SK-N-SH (cell line): ENCODE results near the gene CHRNE. TPM values are rescaled to one million over a fixed set of nuclear protein-coding genes. Genes with fewer than 3 reads are reported as not detected.

Experiments
- CTCF ChIA-PET: fragments of 300-600, 350-600 bp; formaldehyde crosslinking; extraction: SDS; loops from one replicate; lab custom pipeline; 2021; lab: Yijun Ruan, JAX
- POLR2A ChIA-PET: fragments of 350-600 bp; sonication (Branson Sonifier 250); formaldehyde crosslinking; extraction: SDS; loops from one replicate; lab custom pipeline; 2020; ENCODE audit warnings: antibody characterized with exemption, inconsistent platforms; lab: Yijun Ruan, JAX
- DNase-seq: peaks from one replicate; pipeline ENCODE4 v3.0.0; 2012
- H2AFZ ChIP-seq: fragments of 200-600 bp; sonication (generic); 2 replicates; pipeline ENCODE4 v1.8.1; 2016; ENCODE audit warnings: antibody characterized with exemption, mild to moderate bottlenecking, low read depth
- H3F3A ChIP-seq: fragments of 200-600 bp; sonication (generic); replicated peaks from 2 replicates; pipeline ENCODE3; 2016; ENCODE audit warnings: antibody characterized with exemption, mild to moderate bottlenecking; ENCODE audit not compliant: insufficient read depth
- H3K27ac ChIP-seq, 2 experiments: fragments of 200-500 bp in 1 of 2; fragments of 200-600 bp in 1 of 2; sonication (Bioruptor generic) in 1 of 2; sonication (generic), shearing (Covaris generic) in 1 of 2; 2 replicates each; pipeline versions ENCODE4 v1.5.1 to v1.6.1; 2014 to 2016; ENCODE audit warnings: low read depth in 2 of 2, inconsistent platforms in 1 of 2, low read length in 1 of 2, mild to moderate bottlenecking in 1 of 2, mixed read lengths in 1 of 2
- H3K27me3 ChIP-seq: fragments of 200-600 bp; sonication (generic), shearing (Covaris generic); 2 replicates; pipeline ENCODE4 v1.6.1; 2016; ENCODE audit warnings: mixed run types; ENCODE audit not compliant: insufficient read depth
- H3K36me3 ChIP-seq, 2 experiments: fragments of 200-500 bp in 1 of 2; fragments of 200-600 bp in 1 of 2; sonication (Bioruptor generic) in 1 of 2; sonication (generic) in 1 of 2; replicated peaks in 1 of 2; 2 replicates each; pipeline versions ENCODE3 to v1.5.1; 2014 to 2016; ENCODE audit warnings: low read length in 1 of 2, mild to moderate bottlenecking in 1 of 2; ENCODE audit not compliant: insufficient read depth in 2 of 2, control insufficient read depth in 1 of 2
- H3K4me1 ChIP-seq, 2 experiments: fragments of 200-500 bp in 1 of 2; fragments of 200-600 bp in 1 of 2; sonication (Bioruptor generic) in 1 of 2; sonication (generic), shearing (Covaris generic) in 1 of 2; 2 replicates each; pipeline versions ENCODE4 v1.5.1 to v1.6.1; 2014 to 2016; ENCODE audit warnings: low read depth in 1 of 2, low read length in 1 of 2, mixed run types in 1 of 2; ENCODE audit not compliant: insufficient read depth in 2 of 2, control insufficient read depth in 1 of 2
- H3K4me2 ChIP-seq: fragments of 200-600 bp; sonication (generic), shearing (Covaris generic); 2 replicates; pipeline ENCODE4 v1.6.1; 2017; ENCODE audit warnings: mixed run types
- H3K4me3 ChIP-seq, 2 experiments: fragments of 200-500 bp in 1 of 2; fragments of 200-600 bp in 1 of 2; sonication (Bioruptor generic) in 1 of 2; sonication (generic), shearing (Covaris generic) in 1 of 2; 2 replicates each; pipeline versions ENCODE4 v1.5.1 to v1.8.1; 2014 to 2016; ENCODE audit warnings: low read depth in 2 of 2, inconsistent platforms in 1 of 2, low read length in 1 of 2, mild to moderate bottlenecking in 1 of 2, mixed read lengths in 1 of 2, moderate library complexity in 1 of 2
- H3K79me2 ChIP-seq: fragments of 200-600 bp; sonication (generic); 2 replicates; pipeline ENCODE4 v1.8.1; 2017; ENCODE audit warnings: mild to moderate bottlenecking; ENCODE audit not compliant: insufficient read depth
- H3K9ac ChIP-seq: fragments of 200-600 bp; sonication (generic); 2 replicates; pipeline ENCODE4 v1.6.1; 2017; ENCODE audit warnings: mixed run types
- H3K9me2 ChIP-seq: fragments of 200-600 bp; sonication (generic); 2 replicates; pipeline ENCODE4 v1.6.1; 2017; ENCODE audit warnings: mixed run types
- H3K9me3 ChIP-seq: fragments of 200-600 bp; sonication (generic); 2 replicates; pipeline ENCODE4 v1.6.1; 2017; ENCODE audit warnings: mixed run types, mild to moderate bottlenecking, moderate library complexity
- H4K20me1 ChIP-seq: fragments of 200-600 bp; sonication (generic); 2 replicates; pipeline ENCODE4 v1.6.1; 2017; ENCODE audit warnings: mild to moderate bottlenecking, mixed run types; ENCODE audit not compliant: insufficient read depth
- CHD2 ChIP-seq: fragments of 150-350 bp; IDR thresholded peaks from 2 replicates; pipeline ENCODE4 v1.6.1; 2018; ENCODE audit warnings: low read length; ENCODE audit not compliant: partially characterized antibody
- ELF1 ChIP-seq: IDR thresholded peaks from 2 replicates; pipeline ENCODE4 v1.4.0; 2012
- EP300 ChIP-seq, 2 experiments: IDR thresholded peaks; 2 replicates each; pipeline versions ENCODE4 v1.4.0 to v1.6.1; 2012; ENCODE audit warnings: borderline replicate concordance in 1 of 2, low read depth in 1 of 2, low read length in 1 of 2
- FOXJ3 ChIP-seq: sonication (generic); formaldehyde crosslinking; IDR thresholded peaks from 2 replicates; pipeline ENCODE4 v1.5.1; 2020; ENCODE audit warnings: mild to moderate bottlenecking, missing genetic modification reagents
- FOXM1 ChIP-seq: IDR thresholded peaks from 2 replicates; pipeline ENCODE4 v1.4.0; 2012; ENCODE audit warnings: low read depth, mild to moderate bottlenecking
- GABPA ChIP-seq: IDR thresholded peaks from 2 replicates; pipeline ENCODE4 v1.4.0; 2012; ENCODE audit warnings: low read depth, mild to moderate bottlenecking
- GATA2 ChIP-seq: sonication (generic); formaldehyde crosslinking; IDR thresholded peaks from 2 replicates; pipeline ENCODE4 v1.5.0; 2020; ENCODE audit warnings: mild to moderate bottlenecking, missing genetic modification reagents
- JUND ChIP-seq: IDR thresholded peaks from 2 replicates; pipeline ENCODE4 v1.4.0; 2012
- MEF2A ChIP-seq: IDR thresholded peaks from 2 replicates; pipeline ENCODE4 v1.4.0; 2012; ENCODE audit warnings: low read depth, borderline replicate concordance
- MXI1 ChIP-seq: IDR thresholded peaks from 2 replicates; pipeline ENCODE4 v1.6.1; 2012; ENCODE audit warnings: mild to moderate bottlenecking, low read depth, low read length, improper control_type of control experiment
- POLR2AphosphoS5 ChIP-seq: IDR thresholded peaks from 2 replicates; pipeline ENCODE4 v1.6.1; 2012; ENCODE audit warnings: low read depth, low read length
- RAD21 ChIP-seq: IDR thresholded peaks from 2 replicates; pipeline ENCODE4 v1.6.1; 2012; ENCODE audit warnings: mild to moderate bottlenecking, low read length
- RFX5 ChIP-seq: IDR thresholded peaks from 2 replicates; pipeline ENCODE4 v1.6.1; 2012; ENCODE audit warnings: mild to moderate bottlenecking, improper control_type of control experiment, low read length
- RXRA ChIP-seq: IDR thresholded peaks from 2 replicates; pipeline ENCODE4 v1.4.0; 2012; ENCODE audit warnings: low read depth, mild to moderate bottlenecking, borderline replicate concordance
- SIN3A ChIP-seq: IDR thresholded peaks from 2 replicates; pipeline ENCODE4 v1.6.1; 2012; ENCODE audit warnings: low read depth, mild to moderate bottlenecking, low read length, moderate library complexity, borderline replicate concordance
- SMC3 ChIP-seq: IDR thresholded peaks from 2 replicates; pipeline ENCODE4 v1.6.1; 2012; ENCODE audit warnings: low read depth, low read length, improper control_type of control experiment
- TCF12 ChIP-seq: IDR thresholded peaks from 2 replicates; pipeline ENCODE4 v1.4.0; 2012
- YY1 ChIP-seq: IDR thresholded peaks from 2 replicates; pipeline ENCODE4 v1.4.0; 2012; ENCODE audit warnings: low read depth, mild to moderate bottlenecking
- WGBS: methylation state at CpG from one replicate; pipeline ENCODE4 v1.1.6; 2017; ENCODE audit warnings: low lambda C conversion rate; 5-methylcytosine and 5-hydroxymethylcytosine counted together
- polyA plus RNA-seq, 3 experiments: library from polyadenylated mRNA; depleted of rRNA; stranded (reverse); fragments of >200 nt; gene quantifications; 2 replicates each; pipeline ENCODE4 v1.2.3, GENCODE V29; 2012
- TF ChIP-seq, protein P1 (sequence below): fragments of 200-600 bp; sonication (generic); IDR thresholded peaks from 2 replicates; pipeline ENCODE4 v1.6.1; 2017; ENCODE audit warnings: antibody characterized with exemption, mild to moderate bottlenecking, moderate library complexity
- TF ChIP-seq, protein P2 (sequence below): fragments of 150-350 bp; IDR thresholded peaks from 2 replicates; pipeline ENCODE4 v1.6.1; 2017; ENCODE audit warnings: antibody characterized with exemption, low read length, low read depth, borderline replicate concordance
- TF ChIP-seq, protein P3 (sequence below): IDR thresholded peaks from 2 replicates; pipeline ENCODE4 v1.4.0; 2012; ENCODE audit warnings: low read depth
- TF ChIP-seq, protein P4 (sequence below): IDR thresholded peaks from 2 replicates; pipeline ENCODE4 v1.4.0; 2012; ENCODE audit warnings: low read depth, borderline replicate concordance

Gene CHRNE
- polyA plus RNA-seq, 1 of the 3 experiments (the other 2 are of a cell fraction): 0.71 TPM

DNA sequence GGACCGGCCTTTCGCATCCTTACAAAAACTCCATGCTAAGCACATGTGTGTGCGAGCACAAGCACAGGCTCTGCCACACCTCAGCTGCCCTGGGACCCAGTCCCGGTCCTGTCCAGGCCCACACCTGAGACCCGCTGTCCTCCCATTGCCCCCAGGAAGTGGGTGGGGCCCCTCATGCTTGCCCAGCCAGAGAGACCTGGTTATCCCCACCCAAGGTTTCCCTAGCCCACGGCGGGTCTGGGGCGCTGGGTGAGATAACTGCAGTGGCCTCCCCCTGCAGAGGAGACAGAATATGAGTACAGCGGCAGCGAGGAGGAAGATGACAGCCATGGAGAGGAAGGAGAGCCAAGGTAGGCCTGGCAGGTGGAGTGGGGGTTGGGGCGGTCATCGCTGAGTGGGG is 16.1 kb downstream of the CHRNE start:
- over 99% methylated on average over 12 of the region's 12 CpGs for WGBS
- no peaks in the 10 kb centered on the region for H3K27me3 ChIP-seq
- no peak overlapping the region for H3K4me2 ChIP-seq
- CTCF ChIA-PET: interaction anchor here (1.0 to 16.4 kb wide), 3 partner anchors 13 to 101 kb away, joined by 4 to 235 read pairs (median 5); partner anchors contain the start of genes GLTPD2 and VMO1
- H3K9me3 ChIP-seq: no peaks in the 10 kb centered on the region
- H2AFZ ChIP-seq: no peak overlapping the region
- peaks cover 4 to 50% of the 10 kb centered on the region in 2 experiments for H3K36me3 ChIP-seq
- POLR2A ChIA-PET: no interaction called here
- H3K27ac ChIP-seq: no peak overlapping the region
- no peak overlapping the region for H3K4me3 ChIP-seq
- no peaks in the 10 kb centered on the region for H4K20me1 ChIP-seq
- no peaks in the 10 kb centered on the region for H3K9me2 ChIP-seq
- H3K9ac ChIP-seq: no peak overlapping the region
- H3F3A ChIP-seq: peaks cover 3% of the 10 kb centered on the region
- H3K4me1 ChIP-seq: no peaks in the 10 kb centered on the region
- H3K79me2 ChIP-seq: no peaks in the 10 kb centered on the region
- TF ChIP-seq GATA2 (CRISPR knock-in tag): no peak
- no peak for TF ChIP-seq SMC3
- TF ChIP-seq EP300 (IDR thresholded peaks at IDR 0.05; ENCODE audit: borderline replicate concordance in 1 of 2, low read depth in 1 of 2, low read length in 1 of 2): no peak
- no peak for TF ChIP-seq JUND
- TF ChIP-seq SIN3A: no peak
- TF ChIP-seq RAD21: no peak
- no peak for TF ChIP-seq RXRA
- no peak for TF ChIP-seq RFX5
- no peak for TF ChIP-seq CHD2
- TF ChIP-seq, protein P1, sequence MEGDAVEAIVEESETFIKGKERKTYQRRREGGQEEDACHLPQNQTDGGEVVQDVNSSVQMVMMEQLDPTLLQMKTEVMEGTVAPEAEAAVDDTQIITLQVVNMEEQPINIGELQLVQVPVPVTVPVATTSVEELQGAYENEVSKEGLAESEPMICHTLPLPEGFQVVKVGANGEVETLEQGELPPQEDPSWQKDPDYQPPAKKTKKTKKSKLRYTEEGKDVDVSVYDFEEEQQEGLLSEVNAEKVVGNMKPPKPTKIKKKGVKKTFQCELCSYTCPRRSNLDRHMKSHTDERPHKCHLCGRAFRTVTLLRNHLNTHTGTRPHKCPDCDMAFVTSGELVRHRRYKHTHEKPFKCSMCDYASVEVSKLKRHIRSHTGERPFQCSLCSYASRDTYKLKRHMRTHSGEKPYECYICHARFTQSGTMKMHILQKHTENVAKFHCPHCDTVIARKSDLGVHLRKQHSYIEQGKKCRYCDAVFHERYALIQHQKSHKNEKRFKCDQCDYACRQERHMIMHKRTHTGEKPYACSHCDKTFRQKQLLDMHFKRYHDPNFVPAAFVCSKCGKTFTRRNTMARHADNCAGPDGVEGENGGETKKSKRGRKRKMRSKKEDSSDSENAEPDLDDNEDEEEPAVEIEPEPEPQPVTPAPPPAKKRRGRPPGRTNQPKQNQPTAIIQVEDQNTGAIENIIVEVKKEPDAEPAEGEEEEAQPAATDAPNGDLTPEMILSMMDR: no peak
- TF ChIP-seq, protein P2, sequence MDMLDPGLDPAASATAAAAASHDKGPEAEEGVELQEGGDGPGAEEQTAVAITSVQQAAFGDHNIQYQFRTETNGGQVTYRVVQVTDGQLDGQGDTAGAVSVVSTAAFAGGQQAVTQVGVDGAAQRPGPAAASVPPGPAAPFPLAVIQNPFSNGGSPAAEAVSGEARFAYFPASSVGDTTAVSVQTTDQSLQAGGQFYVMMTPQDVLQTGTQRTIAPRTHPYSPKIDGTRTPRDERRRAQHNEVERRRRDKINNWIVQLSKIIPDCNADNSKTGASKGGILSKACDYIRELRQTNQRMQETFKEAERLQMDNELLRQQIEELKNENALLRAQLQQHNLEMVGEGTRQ: no peak
- TF ChIP-seq ELF1: no peak
- TF ChIP-seq FOXM1: no peak
- TF ChIP-seq MXI1: no peak
- TF ChIP-seq, all 33 proteins: peak for 0
- DNase-seq: no peak

DNA sequence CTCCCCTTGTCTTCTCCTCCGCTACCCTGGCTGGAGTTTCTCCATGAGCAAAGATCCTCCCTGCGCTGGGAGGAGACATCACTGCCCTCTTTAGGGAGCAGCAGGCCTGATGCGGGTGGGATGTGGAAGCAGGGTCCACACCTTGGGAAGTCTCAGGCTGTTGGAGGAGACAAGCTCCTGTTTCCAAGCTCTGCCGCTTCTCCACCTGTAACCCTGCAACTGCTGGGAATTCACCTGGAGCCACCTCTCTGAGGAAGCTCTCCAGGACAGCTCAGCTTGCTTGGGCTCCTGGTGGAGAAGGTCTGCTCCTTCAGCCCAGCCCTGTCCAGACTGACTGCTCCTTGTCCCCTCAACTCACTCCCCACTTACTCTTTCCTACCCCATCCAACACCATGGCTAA is 18.4 kb downstream of the CHRNE start:
- H3K79me2 ChIP-seq: no peaks in the 10 kb centered on the region
- ChIA-PET POLR2A (no interaction called here), CTCF (interaction anchor here (0.9 to 16.4 kb wide), 5 partner anchors 24 to 154 kb away, joined by 3 to 235 read pairs (median 4); partner anchors contain the start of genes GLTPD2, MED11 and VMO1)
- no peak overlapping the region for H2AFZ ChIP-seq
- H4K20me1 ChIP-seq: no peaks in the 10 kb centered on the region
- H3K36me3 ChIP-seq: peaks cover 4 to 40% of the 10 kb centered on the region in 2 experiments
- TF ChIP-seq ELF1 (no peak), TCF12 (no peak), JUND (no peak), FOXJ3 (CRISPR knock-in tag) (no peak), CHD2 (no peak), MXI1 (no peak), GABPA (no peak), YY1 (no peak), RXRA (no peak), POLR2AphosphoS5 (no peak), MEF2A (no peak), SMC3 (no peak)
- TF ChIP-seq, protein P2: no peak
- TF ChIP-seq, protein P3, sequence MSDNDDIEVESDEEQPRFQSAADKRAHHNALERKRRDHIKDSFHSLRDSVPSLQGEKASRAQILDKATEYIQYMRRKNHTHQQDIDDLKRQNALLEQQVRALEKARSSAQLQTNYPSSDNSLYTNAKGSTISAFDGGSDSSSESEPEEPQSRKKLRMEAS: no peak
- TF ChIP-seq, protein P4, sequence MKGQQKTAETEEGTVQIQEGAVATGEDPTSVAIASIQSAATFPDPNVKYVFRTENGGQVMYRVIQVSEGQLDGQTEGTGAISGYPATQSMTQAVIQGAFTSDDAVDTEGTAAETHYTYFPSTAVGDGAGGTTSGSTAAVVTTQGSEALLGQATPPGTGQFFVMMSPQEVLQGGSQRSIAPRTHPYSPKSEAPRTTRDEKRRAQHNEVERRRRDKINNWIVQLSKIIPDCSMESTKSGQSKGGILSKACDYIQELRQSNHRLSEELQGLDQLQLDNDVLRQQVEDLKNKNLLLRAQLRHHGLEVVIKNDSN: no peak
- no peaks in the 10 kb centered on the region for H3K4me1 ChIP-seq
- H3K9ac ChIP-seq: no peak overlapping the region
- no peaks in the 10 kb centered on the region for H3K9me2 ChIP-seq
- H3K4me2 ChIP-seq: no peak overlapping the region
- H3K4me3 ChIP-seq: no peak overlapping the region
- peaks cover 3% of the 10 kb centered on the region for H3F3A ChIP-seq
- H3K27ac ChIP-seq: no peak overlapping the region
- WGBS: 100% methylated on average over 3 of the region's 4 CpGs
- H3K9me3 ChIP-seq: no peaks in the 10 kb centered on the region
- H3K27me3 ChIP-seq: no peaks in the 10 kb centered on the region
- DNase-seq: no peak
